Hematopoietic multipotent progenitor cell treated with erythropoietin and hydrocortisone succinate and interleukin-3 and kit ligand, for 8 days (in vitro differentiated cells): ENCODE data around the gene FCER1G.
A peak's percentile ranks its signal among the peaks of the same experiment; 100 is the strongest.
"Not testable (repeated sequence)": the region's sequence is repeated elsewhere in the genome, so short reads cannot be mapped to it uniquely, and the experiment has no call there.

Experiments used
- DNase-seq: peaks from one replicate; pipeline ENCODE4 v3.0.0-alpha.2; 2015

Gene FCER1G

GRCh38 chr1:161235957-161236775 lies 21.1 kb downstream of the FCER1G start:
- DNase-seq, result no peak

GRCh38 chr1:161238039-161238473 lies 23.0 kb downstream of the FCER1G start, which contains the start of gene NR1I3:
Gene NR1I3, minus strand, starts transcription at chr1:161238203. Its CDS starts 1,638 bp downstream, at chr1:161236565.
- DNase-seq, result no peak

GRCh38 chr1:161241682-161242081 lies 26.6 kb downstream of the FCER1G start:
- DNase-seq, result no peak

- DNase-seq, result no peak
Observed at GRCh38 chr1:161242313-161242712, 27.2 kb downstream of the FCER1G start.

GRCh38 chr1:161244888-161245287 lies 29.8 kb downstream of the FCER1G start:
- DNase-seq, result no peak

- not testable (repeated sequence) for DNase-seq
Observed at GRCh38 chr1:161250100-161250499, 35.0 kb downstream of the FCER1G start.

GRCh38 chr1:161250829-161251228 lies 35.7 kb downstream of the FCER1G start:
- DNase-seq, result no peak

GRCh38 chr1:161251579-161251978 lies 36.5 kb downstream of the FCER1G start:
- DNase-seq, result no peak

- DNase-seq, result not testable (repeated sequence)
Observed at GRCh38 chr1:161255302-161255701, 40.2 kb downstream of the FCER1G start.

- not testable (repeated sequence) for DNase-seq
Observed at GRCh38 chr1:161255955-161256520, 40.9 kb downstream of the FCER1G start.

GRCh38 chr1:161257109-161257508 lies 42.0 kb downstream of the FCER1G start:
- not testable (repeated sequence) for DNase-seq

- peak; percentile 30 for DNase-seq
Observed at GRCh38 chr1:161258439-161259344, 43.6 kb downstream of the FCER1G start, which contains the start of gene PCP4L1. Gene PCP4L1, plus strand, starts transcription at chr1:161258745. Its CDS starts 230 bp downstream, at chr1:161258975.

- DNase-seq, result no peak
Observed at GRCh38 chr1:161259345-161259702, 44.2 kb downstream of the FCER1G start.

- no peak for DNase-seq
Observed at GRCh38 chr1:161259765-161260164, 44.7 kb downstream of the FCER1G start.

- DNase-seq, result no peak
Observed at GRCh38 chr1:161260376-161261260, 45.5 kb downstream of the FCER1G start.

GRCh38 chr1:161261261-161262235 lies 46.5 kb downstream of the FCER1G start:
- DNase-seq, result no peak

GRCh38 chr1:161265305-161265704 lies 50.2 kb downstream of the FCER1G start:
- no peak for DNase-seq

GRCh38 chr1:161266202-161266601 lies 51.1 kb downstream of the FCER1G start:
- no peak for DNase-seq

GRCh38 chr1:161266836-161267235 lies 51.7 kb downstream of the FCER1G start:
- DNase-seq, result no peak

- DNase-seq, result no peak
Observed at GRCh38 chr1:161267321-161267720, 52.2 kb downstream of the FCER1G start.
